ENCODE measurements around the gene MED13.
"Not testable (repeated sequence)": the region's sequence is repeated elsewhere in the genome, so short reads cannot be mapped to it uniquely, and the experiment has no call there.

MED13 gene

DNA sequence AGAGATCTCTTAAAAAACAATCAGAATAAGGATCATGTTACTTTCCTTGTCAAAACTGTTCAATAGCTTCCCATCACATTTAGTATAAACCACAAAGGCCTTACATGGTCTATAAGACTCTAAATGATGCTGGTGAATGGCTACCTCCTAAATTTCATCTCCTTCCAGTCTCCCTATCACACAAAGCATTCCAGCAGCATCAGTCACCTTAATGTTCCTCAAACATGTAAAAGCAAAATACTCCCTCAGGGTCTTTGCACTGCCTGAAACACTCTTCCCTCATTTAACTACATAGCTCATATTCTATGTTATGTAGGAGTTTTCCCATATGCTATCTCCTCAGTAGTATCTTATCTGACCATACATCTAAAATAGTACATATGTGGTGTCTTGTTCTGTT is 83.8 kb downstream of the MED13 start:
- DNase-seq = no peak

DNA sequence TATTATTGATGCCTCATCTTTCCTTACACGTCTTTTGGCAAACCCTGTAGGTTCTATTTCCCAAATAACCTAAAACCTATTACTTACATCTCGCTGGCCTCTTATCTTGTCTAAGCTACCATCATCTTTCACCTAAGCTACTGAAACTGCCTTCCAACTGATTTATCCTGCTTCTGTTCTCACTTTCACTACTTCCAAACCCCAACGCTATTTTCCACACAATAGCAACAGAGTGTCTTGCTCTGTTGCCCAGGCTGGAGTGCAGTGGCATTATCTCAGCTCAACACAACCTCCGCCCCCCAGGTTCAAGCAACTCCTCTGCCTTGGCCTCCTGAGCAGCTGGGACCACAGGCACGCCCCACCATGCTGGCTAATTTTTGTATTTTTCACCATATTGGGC is 84.5 kb downstream of the MED13 start:
- no peak for DNase-seq

DNA sequence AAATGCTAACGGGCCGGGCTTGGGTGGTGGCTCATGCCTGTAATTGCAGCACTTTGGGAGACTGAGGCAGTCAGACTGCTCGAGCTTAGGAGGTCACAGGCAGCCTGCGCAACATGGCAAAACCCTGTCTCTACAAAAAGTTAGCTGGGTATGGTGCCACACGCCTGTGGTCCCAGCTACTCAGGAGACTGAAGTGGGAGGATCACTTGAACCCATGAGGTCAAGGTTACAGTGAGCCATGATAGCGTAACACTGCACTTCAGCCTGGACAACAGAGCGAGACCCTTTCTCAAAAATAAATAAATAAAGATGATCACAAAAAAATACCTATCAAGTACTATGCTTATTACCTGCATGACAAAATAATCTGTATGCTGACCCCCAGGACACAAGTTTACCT is 91.0 kb downstream of the MED13 start:
- DNase-seq = no peak

DNA sequence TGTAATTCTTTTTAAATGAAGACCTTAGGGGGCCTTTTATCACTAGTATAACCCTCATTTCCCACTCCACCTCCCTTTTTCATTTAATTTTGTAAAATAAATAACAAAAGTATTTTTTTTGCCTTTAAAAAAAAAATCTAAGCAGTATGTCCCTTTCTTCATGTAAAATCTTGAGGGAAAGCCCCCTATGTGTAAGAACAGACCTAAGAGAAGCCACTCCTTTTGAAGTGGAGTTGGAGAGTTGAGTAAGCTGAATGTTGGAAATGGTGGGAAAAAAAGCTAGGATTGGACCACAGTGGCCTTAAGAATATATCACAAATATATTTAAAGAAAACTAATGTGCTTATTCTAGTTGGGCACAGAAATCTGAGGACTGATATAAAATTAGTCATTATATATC is 92.8 kb downstream of the MED13 start:
- no peak for DNase-seq

DNA sequence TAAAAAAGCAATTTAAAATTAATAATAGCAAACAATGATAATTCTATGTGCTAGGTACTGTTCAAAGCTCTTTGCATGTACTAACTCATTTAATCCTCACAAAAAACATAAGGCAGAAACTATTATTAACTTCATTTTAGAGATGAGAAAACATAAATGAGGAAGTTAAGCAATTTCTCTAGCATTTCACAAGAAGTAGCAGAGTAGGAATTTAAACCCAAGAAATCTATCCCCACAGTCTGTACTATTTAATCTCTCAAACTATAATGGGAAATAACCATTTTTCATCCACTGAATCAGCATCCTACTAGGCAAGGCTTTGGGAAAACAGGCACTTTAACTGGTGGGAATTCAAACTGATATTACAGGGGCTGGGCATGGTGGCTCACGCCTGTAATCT is 95.0 kb downstream of the MED13 start:
- no peak for DNase-seq

DNA sequence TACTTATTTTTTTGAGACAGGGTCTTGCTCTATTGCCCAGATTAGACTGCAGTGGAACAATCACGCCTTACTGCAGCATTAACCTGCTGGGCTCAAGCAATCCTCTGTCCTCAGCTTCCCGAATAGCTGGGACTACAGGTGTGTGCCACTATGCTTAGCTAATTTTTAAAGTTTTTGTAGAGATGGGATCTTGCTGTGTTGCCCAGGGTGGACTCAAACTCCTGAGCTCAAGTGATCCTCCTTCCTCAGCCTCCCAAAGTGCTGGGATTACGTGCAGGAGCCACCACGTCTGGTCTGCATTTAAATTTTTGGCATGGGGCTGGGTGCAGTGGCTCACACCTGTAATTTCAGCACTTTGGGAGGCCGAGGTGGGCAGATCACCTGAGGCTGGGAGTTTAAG is 96.3 kb downstream of the MED13 start:
- DNase-seq = no peak

DNA sequence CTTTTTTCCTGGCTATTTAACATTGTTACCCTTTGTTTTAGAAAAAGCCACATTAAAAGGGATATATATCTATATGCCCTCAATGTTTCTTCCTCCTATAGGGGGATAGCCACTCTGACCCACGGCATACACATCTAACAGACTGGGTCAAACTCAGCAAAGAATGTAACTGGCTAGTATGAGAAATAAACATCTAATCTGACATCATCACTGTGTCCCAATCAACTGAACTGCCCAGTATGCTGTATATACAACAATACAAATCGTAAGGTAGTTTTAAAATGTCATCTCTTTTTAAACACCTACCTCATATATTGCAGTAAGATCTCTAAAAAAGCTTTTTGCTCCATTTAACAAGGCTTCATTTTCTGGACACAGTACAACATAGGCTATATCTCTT is 97.3 kb downstream of the MED13 start:
- no peak for DNase-seq

DNA sequence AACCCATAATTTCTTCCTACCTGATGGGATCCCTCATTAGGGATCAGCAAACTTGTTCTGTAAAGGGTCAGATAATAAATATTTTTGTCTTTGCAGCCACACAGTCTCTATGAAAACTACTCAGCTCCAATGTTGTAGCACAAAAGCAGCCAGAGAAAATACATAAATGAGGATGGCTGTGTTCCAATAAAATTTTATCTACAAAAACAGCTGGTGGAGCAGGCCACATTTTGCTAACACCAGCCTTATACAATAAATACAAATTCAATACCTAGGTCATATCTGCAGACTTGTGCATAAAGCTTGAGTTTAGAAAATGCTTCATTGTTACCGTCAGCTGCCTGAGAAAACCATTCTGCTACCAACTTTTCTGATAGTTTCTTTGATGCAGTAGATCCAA is 98.9 kb downstream of the MED13 start:
- DNase-seq = no peak

DNA sequence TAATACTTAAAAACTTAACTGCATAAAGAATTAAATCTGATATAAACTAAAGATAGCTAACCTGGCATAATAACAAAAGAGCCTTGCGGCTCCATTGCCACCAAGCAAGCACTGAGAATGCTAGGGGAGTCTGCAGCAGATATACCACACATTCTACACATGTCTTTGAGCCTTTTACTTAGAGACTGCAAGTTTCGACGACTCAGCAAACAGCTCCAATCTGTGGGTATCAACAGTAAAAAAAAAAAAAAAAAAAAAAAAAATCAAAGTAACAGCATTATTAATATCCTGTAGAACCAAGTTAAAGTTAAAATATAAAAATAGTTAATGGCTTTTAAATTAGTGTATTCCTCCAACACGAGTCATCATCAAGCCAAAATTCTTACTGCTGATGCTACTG is 109.5 kb downstream of the MED13 start:
- no peak for DNase-seq

DNA sequence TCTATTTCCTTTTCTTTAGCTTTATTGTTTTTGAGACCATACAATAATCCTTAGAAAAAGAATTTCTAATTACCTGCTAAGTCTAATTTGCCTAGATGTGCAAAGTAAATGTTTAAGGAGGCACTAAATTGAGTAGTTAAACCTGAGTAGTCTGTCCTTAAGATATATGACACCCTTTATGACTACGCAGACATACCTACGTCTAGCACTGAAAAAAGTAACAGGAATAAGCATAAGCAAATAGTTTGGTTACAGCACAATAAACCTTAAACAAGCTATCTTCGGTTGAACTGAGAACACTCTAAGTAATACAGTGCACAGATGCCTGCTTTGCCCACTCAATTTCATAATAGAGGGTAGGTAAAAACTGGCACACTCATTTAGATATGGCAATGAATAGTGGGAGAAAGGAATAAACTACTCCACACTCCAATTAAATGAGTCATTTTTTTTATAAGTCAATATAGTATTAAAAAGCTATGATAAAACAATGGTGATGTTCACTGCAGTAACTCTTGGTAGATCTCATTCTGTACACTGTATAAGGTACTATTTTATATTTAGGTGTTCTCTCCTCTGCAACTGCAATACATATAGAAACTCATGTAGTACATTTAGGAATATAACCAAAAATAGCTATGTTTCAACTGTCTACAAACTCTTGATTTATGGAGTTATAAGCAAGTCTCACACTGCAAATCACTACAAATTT is 117.6 kb downstream of the MED13 start:
- DNase-seq = no peak

DNA sequence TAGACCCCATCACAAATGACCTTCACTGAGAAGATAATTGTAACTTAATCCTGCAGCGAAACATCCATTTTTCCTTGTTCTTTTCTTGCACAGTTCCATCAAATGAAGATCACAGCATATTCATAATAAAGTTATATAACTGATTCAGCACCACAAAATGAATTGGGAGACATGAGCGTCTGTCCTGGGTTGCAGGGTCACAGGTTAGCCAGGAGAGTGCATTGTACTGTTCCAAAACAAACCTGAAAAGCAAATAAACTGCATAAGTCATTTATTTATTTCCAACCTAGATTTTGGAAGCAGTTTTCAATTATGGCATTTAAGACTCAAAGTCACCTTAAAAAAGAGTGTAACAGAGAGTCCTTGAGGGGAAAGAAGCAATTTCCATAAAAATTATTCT is 118.7 kb downstream of the MED13 start:
- no peak for DNase-seq

DNA sequence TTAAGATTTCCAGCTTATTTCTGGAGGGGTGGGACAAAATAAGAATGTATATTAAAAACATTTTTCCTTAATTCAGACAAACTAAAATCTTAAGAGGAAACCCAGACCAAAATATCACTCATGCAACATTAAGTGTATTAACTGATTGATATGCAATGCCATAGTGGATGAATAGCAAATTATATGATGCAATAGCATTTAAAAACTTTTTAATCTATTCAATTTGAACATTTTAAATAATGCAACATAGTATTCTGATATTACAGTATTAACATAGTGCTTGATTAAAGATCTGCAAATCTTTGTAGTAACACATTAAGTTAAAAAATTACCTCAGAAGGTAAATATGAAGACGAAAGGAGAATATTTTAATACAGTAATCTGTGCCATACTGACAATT is 122.0 kb downstream of the MED13 start:
- no peak for DNase-seq

DNA sequence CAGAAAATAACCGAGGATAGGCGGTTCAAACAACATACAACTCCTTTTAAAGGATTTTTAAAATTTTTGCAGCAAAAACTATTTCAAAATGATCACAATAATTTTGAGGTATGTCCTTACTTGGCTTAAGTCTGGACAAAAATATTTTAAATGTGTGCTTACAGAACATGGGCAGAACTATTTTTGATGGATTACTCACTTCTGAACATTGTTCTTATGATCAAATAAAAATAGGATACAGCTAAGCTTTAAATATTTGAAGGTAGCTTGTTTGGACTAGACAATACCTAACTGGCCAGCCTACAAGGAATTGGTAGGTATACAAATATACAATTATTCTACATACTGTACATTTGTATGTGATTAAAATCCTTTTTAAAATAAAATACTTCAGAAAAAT is 123.0 kb downstream of the MED13 start:
- DNase-seq = no peak

DNA sequence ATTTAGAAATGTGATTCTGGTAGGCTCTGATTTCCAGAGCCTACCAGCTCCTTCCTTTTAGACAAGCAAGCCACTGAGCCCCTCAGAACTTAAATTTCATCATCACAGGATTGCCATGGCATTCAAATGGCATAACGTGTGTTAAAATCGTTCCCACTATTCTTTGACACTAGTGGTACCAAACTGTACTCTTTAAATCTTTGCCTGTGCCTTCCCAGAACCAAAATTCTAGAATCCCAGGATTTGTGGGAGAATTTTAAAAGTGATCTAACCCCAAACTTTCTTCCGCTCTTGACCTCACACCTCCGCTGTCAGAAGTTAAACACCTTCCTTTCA is 137.0 kb downstream of the MED13 start:
- no peak for DNase-seq

DNA sequence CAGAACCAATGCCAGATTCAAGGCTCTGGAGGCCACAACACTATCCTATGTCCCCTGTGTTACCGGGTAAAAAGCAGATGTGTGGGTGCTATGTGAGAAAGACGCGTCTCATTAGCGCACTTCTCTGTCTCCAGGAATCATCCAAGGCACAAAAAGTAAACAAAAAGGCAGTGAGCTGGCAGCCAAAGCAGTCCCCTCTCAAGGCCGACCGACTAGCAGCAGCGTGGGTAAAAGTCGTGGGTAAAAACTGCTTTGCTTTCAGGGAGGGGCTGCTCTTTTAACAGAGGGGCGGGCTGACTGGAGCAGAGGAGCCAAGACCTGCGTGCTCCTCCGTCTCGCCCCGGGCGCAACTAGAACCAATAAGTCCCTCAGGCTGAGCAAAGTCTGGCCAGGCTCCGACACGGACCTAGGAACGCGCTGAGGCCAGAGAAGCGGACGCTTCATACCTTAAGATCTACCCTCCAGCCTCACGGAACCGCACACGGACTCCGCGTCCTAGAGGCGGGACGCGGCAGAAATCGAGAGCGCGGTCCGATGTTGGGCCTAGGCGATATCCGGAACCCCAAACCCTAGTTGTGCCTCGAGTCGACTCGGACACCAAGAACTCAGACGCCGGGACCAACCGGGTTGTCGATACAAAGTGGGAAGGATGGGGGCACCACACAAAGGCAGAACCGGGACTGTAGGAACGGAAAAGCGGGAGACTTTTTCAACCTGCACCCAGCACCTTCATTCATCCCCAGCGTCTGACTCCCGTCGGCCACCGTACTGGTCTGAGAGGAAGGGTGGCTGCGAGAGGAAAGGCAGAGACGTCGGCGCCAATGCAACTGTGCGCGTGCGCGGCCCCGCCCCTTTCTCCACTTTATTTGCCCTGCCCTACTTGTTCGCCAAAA is 137.6 kb downstream of the MED13 start, which contains the start of gene INTS2:
Gene INTS2, minus strand, starts transcription at position 775 of the 893 bp plus-strand sequence. CDS start 1,338 bp downstream, outside the sequence.
- peak; percentile 84 for DNase-seq

DNA sequence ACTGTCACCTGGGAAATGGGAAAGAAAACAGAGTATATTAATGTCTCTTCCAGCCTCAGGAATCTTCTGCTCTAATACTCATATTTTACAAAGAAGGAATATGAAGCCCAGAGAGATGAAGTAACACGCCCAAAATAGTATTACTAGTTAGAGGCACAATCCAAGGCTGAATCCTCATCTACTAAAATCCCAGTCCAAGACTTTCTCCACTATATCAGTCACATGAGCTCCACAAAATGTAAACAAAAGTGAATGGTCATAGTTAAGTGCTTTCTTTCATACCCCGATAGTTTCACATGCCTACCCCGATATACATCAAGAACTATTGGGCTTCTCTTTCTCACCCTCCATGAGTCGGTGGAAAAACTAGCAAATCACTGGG is 138.3 kb downstream of the MED13 start:
- DNase-seq = no peak

DNA sequence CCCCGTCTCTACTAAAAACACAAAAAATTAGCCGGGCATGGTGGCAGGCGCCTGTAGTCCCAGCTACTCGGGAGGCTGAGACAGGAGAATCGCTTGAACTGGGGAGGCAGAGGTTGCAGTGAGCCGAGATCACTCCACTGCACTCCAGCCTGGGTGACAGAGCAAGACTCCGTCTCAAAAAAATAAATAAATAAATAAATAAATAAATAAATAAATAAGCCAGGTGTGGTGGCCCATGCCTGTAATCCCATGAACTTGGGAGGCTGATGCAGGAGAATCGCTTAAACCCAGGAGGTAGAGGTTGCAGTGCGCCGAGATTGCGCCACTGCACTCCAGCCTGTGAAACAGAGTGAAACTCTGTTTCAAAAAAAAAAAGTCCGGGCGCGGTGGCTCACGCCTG is 149.9 kb downstream of the MED13 start:
- not testable (repeated sequence) for DNase-seq

DNA sequence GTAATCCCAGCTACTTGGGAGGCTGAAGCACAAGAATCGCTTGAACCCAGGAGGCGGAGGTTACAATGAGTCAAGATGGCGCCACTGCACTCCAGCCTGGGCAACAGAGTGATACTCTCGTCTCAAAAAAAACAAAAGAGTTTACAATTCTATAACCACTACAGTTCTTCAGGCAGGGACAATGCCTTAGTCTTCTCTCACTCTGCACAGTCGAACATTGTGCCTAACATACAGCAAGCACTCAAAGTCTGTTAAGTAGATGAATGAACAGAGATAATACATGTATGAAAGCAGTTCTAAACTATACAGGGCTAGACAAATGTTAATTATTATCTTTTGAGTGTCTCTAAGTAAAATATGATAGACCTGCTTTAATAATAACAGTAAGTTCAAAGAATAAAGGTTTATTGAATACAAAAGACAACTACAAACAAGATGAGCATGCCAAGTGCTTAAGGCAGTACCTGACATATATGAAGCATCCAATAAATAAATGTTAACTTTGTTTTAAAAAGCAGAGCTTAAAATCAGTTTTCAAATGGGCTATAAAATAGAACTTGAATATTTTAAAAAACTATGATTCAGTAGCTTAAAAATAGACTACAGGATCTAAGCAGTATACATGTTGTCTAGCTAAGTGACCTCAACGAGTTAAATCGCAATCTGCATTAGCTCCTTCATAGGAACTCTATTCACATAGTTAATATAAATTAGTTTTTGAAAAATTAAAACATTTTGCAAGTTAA is 156.6 kb downstream of the MED13 start:
- no peak for DNase-seq

DNA sequence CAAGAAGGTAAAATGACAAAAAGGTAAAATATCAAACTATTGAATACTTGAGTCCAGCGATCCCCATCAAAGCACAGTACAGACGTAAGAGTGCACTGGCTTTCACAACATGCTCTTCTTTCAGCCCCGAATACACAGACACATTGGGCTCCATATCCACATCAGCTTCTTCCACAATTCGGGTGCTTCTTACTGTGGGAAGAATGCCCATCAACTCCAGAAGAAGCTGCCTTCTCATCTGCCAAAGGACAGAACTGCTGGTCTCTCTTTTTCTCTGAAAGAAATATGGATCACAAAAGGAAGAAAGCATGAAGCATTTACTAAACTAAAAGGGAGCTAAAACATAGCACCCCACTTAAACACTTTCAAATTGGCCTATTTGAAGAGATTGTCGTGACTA is 157.7 kb downstream of the MED13 start:
- DNase-seq = no peak

DNA sequence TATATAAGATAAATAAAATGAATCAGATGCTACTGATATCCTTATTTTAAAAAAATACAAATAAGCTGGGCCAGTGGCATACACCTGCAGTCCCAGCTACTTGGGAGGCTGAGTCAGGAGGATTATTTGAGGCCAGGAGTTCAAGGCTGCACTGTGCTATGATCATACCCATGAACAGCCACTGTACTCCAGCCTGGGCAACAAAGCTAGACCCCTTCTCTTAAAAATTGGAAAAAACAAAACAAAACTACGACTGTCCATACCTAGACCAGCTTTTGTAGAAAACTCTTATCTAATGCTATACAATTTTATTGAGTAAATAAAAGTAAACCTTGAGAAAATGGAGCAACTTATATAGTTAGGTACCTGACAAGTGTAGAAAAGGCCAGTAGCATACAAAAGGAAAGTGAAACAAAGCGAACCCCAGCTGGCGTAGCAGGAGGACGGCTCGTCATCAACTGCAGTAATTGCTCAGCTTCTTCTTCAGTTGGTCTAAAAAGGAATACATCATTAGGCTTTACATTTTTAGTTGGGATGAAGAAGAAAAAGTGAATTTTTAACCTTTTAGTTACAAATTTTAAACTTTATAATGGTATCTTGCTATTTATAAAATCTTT is 160.9 kb downstream of the MED13 start:
- DNase-seq = no peak

DNA sequence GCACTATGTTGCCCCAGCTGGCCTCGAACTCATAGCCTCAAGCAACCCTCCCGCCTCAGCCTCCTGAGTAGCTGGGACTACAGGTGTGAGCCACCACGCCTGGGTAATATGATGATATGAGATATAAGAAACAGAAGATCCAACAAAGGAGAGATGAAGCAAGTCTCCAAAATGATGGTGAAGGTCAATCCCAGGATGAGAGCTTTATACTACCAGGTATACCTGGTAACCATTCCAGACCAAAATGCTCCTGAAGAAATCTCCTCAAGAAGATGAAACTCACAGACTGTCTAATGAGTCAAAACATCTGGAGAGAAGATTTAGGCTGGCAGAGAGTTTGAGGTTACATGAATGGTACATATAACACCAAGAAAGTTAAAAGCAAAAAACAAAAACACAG is 161.8 kb downstream of the MED13 start:
- no peak for DNase-seq

DNA sequence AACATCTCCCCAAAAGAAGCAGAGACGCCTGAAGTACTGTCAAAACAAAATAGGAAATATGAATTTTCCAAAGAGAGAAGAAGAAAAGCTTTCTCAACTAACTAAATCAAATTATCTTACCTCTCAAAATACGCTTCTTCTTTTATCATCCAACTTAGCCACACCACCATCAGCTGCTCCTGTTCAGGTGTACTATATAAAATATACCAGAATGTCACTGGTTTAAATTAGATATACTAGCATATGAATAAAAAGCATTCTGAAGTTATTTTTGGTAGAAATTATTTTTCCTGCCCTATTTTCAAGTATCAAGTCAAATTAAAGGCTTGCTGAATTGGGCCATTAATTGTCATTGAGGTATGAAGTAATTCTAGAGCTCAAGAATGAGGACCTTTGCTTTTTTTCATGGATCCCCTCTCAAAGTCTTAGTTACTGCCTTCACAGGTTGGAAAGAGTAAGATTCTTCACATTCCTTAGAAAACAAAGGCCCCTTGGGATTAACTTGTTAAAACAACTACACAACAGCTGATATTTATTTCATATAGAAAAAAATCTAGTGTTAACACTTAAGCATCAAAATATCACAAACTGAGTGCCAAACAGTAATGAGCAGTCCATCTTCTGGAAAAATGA is 167.4 kb downstream of the MED13 start:
- DNase-seq = no peak

DNA sequence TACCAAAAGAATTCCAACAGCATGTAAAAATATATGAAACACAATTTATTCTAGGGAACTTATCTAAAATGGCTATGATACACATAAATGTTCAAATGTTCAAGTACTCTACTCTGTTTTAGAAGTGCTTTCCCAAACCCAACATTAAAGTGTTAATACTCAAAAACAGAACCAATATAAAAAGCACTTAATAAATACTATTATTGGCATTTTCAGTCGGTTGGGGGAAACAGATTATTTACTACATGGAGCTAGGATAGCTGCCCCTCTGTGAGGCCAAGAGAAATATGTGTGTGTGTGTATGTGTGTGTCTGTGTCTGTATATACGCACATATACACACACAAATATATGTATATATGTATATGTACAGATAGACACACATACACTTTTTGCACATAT is 169.7 kb downstream of the MED13 start:
- no peak for DNase-seq
